GM21737 (cell line): ENCODE measurements around the gene ZDHHC9.
"Not testable (repeated sequence)": the region's sequence is repeated elsewhere in the genome, so short reads cannot be mapped to it uniquely, and the experiment has no call there.

ENCODE experiments used
- ATAC-seq: cut with Tn5 transposase; IDR thresholded peaks from one replicate; pipeline ENCODE4 v1.9.1; 2021; ENCODE audit warnings: mild to moderate bottlenecking, moderate library complexity; ENCODE audit not compliant: unreplicated experiment

ZDHHC9 gene

DNA sequence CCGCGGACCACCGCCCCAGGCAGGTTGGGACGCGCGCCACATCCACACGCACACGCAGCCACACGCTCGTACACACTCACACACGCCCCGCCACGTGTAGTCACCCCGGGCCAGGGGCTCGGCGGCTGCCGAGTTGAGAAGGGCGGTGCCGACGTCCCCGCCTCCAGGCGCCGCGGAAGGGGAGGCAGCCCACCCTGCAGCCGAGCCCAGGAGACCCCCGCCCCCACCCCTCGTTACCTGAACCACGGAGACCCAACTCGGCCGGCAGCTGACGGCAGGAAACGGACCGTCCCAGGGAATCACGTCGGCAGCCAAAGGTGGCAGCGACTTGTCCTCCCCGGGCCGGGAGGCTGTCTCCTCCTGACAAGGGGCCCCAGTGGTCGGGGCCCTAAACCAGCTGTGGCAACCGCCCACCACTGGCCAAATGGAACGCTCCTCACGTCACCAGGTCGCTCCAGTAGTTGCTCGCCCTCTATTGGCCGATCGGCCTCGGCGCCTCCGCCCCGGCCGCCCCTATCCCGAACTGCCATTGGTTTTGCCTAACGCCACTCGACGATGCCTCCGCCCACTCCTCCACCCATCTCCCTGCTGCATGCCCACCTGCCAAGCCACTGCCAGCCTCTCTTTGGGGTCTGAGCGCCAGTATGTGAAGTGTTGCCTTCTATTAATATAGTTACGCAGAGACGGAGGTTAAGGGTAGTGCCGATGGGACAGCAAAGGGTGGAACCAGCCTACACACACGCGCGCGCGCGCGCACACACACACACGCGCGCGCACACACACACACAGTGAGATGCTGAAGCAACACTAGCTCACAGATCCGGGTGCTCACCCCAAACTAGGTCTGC lies at the start of gene ZDHHC9:
Gene ZDHHC9 (minus strand): TSS at position 428 of the 848 bp plus-strand sequence. CDS start 1,941 bp downstream, outside the sequence.
- peak; percentile 99 for ATAC-seq

DNA sequence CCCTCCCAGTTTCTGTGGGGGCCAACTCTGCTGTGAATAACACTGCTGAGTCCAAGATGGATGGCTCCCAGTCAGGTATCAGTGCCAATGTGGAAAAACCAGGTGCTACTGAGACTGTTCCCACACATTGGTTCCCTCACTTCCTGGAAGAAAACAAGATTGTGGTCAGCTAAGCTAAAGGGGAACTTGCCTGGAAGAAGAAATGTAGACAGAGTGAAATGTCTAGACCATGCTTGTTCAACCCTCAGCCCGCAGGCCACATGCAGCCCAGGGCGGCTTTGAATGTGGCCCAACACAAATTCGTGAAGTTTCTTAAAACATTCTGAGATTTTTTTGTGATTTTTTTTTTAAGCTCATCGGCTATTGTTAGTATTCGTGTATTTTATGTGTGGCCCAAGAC lies 33.7 kb upstream of the ZDHHC9 start:
- ATAC-seq = no peak

DNA sequence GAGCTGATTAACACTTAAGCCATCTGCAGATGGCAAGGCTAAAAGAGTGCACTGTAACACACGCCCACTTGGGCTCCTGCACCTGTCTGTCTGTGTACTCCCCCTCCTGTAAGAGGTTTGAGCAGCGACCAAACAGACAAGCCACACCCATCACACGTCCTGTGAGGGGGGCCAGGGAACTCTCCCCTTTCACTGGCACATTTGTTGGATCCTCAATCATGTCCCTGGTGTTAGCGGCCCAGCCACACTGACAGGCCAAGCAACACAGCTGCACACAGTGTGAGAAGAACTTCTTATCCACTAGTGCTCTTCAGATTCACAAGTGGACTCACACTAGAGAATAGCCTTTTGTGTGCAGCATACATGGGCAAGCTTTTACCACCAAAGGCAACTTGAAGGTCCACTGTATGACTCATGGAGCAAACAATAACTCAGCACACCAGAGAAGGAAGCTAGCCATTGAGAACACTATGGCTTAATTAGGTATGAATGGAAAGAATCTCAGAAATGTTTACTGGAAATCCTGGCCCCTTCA lies 33.2 kb upstream of the ZDHHC9 start:
- ATAC-seq = no peak

DNA sequence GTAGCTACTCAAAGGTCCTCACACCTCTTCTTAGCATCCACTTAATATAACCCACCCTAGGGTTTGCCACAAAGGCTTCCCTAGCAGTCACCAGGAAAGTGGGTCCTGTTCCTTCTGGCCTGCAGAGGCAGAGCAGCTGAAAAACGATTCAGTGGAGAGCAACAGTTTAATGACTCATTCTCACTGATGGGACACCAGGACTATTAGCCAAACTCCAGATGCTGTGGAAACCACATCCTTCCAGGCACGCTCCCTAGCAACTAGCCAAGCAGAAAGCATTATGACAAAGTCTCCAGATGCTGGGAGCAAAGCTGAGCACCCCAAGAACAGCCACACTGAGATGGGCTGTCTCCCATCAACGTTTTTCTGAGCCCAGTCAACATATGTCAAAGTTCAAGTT lies 32.0 kb upstream of the ZDHHC9 start:
- no peak for ATAC-seq

DNA sequence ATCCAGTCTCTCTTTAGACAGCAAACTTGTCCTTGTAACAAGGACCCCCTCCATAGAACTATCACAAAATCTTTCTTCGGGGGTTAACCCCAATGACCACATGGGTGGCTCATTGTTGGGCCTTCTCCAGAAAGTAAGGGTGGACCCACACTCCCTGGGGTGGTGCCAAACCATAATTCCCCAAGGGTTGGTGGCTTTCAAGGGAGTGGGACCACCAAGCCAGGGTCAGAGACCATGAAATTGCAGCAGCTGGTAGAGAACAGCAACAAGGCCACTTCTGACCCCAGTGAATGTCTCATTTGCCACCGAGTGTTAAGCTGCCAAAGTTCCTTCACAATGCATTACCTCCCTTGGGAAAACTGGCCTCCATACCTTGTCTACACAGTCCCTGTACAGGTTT lies 28.8 kb upstream of the ZDHHC9 start:
- no peak for ATAC-seq

DNA sequence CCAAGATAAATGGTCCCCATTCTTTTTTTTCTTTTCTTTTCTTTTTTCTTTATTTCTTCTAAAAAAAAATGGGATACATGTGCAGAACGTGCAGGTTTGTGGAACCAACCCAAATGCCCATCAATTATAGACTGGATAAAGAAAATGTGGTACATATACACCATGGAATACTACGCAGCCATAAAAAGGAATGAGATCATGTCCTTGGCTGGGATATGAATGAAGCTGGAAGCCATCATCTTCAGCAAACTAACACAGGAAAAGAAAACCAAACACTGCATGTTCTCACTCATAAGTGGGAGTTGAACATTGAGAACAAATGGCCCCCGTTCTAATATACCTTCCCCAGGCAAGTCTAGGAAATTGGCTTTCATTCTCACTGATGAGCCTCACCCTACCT lies 22.6 kb upstream of the ZDHHC9 start:
- not testable (repeated sequence) for ATAC-seq

DNA sequence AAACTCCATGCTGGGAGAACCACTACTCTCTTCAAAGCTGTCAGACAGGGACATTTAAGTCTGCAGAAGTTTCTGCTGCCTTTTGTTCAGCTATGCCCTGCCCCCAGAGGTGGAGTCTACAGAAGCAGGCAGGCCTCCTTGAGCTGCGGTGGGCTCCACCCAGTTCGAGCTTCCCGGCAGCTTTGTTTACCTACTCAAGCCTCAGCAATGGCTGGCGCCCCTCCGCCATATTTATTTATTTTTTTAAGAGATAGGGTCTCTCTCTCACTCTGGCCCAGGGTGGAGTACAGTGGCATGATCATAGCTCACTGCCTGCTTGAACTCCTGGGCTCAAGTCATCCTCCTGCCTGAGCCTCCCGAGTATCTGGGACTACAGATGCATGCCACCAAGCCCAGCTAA lies 15.4 kb upstream of the ZDHHC9 start:
- not testable (repeated sequence) for ATAC-seq

DNA sequence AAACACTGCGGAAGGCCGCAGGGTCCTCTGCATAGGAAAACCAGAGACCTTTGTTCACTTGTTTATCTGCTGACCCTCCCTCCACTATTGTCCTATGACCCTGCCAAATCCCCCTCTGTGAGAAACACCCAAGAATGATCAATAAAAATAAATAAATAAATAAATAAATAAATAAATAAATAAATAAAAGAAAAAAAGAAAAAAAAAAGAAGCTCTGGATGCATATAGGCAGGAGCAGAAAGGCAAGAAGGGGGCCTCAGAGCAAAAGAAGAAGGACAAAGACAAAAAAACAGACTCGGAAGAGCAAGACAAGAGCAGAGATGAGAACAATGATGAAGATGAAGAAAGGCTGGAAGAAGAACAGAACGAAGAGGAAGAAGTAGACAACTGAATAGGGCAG lies 8.1 kb upstream of the ZDHHC9 start:
- ATAC-seq = not testable (repeated sequence)

DNA sequence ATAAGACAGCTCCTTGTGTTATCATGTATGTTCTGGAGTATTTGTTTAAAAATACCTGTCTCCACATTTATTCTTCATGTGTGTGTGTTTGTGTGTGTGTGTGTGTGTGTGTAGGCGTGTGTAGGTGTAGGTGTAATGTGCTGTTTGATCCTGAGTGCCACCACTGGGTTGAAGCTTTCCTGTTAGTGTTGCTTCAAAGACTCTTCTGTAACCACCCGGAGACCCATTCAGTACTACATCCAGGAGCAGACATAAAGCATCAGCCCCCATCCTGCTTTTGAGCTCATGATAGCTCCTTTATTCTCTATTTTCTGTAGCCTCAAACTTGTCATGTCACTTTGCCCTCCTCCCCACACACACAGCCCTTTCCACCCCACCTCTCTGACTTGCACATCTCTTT lies 3.0 kb upstream of the ZDHHC9 start:
- no peak for ATAC-seq

DNA sequence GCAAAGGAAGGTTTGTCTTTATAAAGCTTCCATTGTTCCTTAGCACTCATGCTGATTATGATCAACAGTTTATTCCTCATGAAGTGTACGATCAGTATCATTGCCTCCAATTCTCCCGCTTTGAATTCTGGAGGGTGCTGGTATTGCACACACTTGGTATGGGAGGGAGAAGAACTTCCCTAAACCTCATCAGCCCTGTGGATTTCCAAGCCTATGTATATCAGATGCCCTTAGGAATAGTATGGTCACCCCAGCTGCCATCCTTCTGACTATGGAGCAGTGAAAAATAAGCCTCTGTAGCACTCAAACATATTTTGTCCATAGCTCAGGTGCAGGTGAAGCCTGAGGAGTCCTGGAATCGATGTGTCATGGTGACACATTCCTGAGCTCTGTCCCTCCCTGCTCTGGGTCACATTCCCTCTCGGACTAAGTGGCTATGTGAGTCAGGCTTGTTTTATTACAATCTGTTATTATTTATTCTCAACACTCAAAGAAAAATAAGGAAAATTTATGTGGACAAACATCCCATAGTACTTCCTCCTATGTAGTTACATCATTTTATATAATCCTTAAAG lies 2.0 kb upstream of the ZDHHC9 start:
- ATAC-seq = no peak

DNA sequence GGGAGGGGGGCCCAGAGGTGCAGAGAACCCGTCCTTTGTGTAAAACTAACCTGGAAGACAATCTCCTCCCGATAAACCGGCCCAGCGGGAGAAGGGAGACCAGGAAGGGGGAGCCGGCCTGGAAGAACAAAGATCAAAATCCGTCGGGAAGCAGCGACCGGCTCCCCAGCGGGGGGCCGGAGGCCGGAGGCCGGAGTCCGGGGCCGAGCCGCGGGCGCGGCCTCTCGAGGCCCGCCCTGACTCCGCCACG lies 552 bp downstream of the ZDHHC9 start:
- ATAC-seq = no peak

DNA sequence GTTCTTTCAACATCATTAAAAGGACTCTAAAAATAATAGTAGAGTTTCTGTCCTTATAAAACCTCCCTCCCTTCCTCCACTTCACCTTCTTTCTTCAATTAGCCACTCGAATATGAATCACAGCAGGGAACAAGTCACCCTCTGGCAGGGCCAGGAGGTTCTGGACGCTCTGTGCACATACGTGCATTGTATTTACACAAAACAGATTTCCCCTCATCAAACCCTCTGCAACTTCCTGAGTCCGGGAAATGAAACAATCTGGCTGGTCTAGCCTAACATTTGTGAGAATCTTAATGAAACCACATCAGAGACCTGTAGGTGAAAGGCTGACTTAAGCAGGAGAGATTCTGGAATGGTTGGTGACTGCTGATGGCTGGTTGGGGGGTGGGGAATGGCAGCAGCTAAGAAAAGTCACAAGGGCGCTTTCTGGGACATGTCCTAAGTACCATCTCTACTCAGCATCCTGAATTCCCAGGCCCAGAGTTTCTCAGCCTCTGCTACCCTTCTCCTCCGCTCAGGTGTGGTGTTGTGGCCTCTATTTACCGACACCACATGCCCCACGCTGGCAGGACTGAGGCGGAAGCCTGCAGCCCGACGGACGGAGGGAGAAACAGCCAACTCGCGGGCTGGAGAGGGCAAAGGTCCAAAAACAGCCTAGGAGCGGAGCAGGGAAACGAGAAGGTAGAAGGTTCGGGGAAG lies 1.0 kb downstream of the ZDHHC9 start:
- no peak for ATAC-seq

DNA sequence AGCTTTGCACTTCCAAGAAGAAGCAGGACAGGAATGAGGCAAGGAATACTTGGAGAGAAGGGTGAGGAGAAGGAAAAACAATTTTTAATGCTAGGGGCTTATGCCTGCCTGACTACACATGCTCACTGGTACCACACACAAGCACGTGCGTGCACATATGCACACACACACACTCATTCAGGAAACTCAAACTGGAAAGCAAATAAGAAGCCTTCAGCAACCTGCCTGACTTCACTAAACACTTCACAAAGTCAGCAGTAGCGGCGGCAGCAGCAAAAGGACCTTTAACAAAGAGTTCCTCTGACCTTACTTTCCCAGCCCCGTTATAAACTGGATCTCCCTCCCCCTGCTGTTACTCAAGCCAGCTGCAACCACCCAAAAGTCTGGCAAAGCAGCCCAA lies 3.3 kb downstream of the ZDHHC9 start:
- no peak for ATAC-seq

DNA sequence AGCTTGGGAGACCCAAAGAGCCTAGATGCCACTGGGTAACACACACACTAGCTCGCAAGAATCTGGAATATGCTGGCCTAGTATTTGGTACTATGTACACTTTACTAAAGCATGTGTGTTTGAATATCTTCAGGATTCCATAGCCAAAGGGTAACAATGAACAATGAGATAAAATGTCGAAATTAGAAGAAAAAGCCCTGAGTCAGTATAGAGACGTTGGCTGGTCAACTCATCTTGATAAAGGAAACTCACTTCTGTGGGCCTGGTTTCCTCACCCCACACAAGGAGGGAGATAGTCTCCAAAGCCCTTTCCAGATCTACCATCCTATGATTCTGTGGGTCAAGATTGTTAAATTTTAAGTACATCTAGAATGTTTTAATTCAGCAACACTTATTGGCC lies 6.9 kb downstream of the ZDHHC9 start:
- ATAC-seq = no peak

DNA sequence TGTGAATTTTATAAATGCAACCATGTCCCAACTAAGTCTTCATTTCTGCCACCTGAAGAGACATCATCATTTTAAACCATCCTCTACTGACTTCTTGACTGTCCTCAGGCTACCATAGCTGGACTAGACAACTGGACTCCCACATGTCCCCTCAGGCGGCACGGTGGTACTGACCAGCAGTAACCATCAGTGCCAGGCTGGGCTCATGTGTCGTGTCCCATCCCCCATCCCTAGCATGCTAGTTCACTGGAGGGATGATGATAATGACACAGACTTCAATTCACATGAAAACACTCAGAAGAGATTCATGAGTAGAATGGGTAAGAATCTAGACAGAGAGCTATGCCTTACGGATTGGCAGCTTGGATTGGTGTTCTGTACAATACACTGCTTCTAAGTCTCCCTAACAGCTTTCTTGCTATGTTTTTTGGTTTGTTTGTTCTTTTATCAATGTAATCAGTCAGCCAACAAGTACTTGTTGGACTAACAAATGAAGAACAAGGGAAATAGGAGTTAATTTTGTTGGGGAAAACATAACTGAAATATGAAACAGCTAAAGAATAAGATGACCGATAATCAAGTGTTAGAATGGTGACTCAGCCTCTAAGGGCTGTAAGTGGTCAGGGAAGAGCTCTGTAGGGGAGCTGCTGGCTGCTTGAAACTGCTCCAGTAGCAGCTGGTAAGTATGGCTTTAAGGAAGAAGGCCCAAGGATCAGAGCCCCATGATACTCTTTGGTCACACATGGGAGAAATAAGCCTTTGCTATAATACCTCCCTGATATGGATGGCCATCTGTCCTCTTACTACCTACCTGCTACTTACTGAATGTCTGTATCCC lies 10.3 kb downstream of the ZDHHC9 start:
- ATAC-seq = no peak

DNA sequence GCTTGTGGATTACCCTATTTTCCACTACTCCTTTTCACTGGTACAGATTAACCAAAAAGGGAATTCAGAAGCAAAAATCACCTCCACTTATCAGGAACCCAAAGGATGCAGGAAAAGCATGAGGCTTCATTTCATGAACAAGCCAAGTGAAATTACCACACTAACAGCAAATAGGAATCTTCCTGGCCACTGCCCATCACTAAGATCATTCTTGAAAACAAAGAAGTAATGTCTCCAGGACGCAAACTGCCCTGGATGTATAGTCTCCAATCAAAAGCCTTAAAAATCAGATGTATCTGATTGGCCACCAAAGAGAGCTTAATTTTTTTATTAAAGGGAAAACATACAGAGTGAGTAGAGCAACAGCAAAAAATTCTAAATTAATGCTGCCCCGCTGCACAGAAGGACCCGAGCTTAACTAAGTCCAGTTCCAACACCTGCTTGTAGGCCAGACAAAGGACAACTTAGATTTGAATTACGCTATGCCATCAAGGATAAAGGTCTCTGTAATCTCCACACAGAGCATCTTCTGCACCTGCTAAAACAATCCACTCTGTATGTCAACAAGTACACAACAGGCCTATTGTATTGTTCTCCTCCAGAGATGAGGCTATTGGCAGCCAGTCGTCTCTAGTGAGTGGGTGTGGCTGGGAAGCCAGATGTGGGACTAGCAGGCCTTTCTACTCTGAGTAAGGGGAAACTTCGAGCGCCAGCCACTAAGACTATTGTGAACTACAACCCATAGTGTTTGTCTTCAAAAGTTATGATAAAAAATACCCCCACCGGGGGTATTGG lies 12.4 kb downstream of the ZDHHC9 start:
- ATAC-seq = no peak

DNA sequence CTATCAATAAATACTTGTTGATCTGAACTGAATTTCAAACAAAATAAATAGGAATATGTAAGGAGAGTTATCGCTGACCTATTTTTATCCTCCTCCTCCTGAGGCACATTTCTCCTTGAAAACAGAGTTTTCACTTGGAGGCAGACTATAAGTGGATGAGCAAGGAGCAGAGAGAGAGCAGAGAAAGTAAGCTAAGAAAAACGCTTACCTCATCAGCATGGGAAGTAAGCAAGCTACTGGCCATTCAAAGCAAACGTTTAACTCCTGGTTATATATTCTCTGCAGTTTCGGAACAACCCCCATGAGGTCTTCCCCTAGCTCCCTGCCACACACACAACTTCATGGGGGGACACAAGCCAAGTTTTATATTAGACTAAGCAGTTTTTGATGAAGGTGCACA lies 13.2 kb downstream of the ZDHHC9 start:
- no peak for ATAC-seq

DNA sequence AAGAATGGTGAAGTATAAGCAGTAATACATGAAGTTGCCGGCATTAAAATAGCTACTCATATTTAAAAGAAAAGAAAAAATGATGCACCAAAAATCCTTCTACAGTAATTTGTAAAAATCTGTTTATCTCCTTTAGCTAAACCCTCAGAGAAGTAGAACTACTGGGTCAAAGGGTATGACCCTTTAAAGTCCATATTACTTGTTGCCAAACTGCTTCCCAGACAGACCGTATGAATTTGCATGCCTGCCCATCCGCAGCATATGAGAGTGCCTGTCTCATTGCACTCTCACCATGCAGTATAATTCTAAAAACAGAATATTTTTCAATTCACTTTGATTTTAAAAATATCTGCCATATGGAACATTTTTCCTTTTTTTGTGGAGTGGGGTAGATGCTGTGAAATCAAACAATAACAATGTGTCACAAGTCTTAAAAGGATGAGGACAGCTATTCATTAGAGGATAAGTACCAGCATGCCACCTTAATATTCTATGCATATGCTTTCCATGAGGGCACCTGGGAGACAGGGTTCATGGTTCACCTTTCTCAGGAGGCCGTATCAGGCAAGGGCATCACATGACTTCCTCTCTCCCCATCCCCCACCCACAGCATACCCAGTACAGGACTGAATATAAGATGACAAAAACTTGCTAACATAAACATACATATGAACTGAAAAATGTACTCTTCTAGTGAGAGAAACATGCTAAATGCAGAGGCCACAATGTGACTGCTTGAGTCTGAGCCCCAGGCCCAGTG lies 17.8 kb downstream of the ZDHHC9 start:
- ATAC-seq = no peak

DNA sequence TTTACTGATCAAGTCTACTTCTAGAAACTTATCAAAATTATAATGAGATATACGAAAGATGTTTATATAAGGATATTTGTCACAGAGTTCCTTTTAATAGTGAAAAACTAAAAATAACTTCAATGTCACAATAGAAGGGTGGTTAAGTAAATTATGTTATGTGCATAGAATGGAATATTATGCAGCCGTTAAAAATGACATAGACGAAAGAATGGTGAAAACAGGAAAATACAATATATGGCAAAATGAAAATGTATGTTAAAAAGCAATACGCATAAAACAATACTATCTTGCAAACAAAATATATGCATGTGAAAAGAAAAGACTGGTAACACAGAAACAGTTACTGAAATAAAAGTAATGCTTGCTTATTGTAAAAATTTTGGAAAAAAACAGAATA lies 19.1 kb downstream of the ZDHHC9 start:
- no peak for ATAC-seq

DNA sequence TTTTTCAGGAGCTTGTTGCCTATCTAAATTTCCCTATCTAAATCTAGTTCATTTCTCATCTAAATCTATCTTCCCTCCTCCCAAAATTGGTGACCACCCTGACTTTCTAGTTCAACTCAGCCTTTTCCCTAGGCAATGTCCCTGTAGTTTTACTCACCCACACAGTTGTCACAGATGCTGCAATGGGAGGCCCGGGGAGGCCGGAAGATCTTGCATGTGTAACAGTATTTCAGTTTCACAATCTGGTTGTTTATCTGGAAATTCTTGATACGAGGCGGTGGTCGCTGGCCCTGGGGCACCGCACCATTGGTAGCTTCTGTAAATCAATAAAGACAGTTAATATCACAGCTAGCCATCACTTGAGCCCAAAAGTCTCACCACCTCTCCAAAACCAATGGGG lies 20.2 kb downstream of the ZDHHC9 start:
- no peak for ATAC-seq
